Mesothelial cell of epicardium (in vitro differentiated cells): Measurements from ENCODE around the gene SUPT4H1. TPM values are rescaled to one million over a fixed set of nuclear protein-coding genes. Genes with fewer than 3 reads are reported as not detected.
A peak's percentile ranks its signal among the peaks of the same experiment; 100 is the strongest.

ENCODE experiments used
- DNase-seq, 2 experiments: peaks; one replicate each; pipeline ENCODE4 v3.0.0; 2021; ENCODE audit warnings: low spot score in 2 of 2; ENCODE audit not compliant: unreplicated experiment in 2 of 2
- H3K27ac Mint-ChIP-seq: 2 replicates; pipeline ENCODE4 v1.8.0; 2021; ENCODE audit warnings: mixed read lengths
- H3K27me3 Mint-ChIP-seq: 2 replicates; pipeline ENCODE4 v1.8.0; 2021; ENCODE audit warnings: low read depth, mixed read lengths
- H3K36me3 Mint-ChIP-seq: 2 replicates; pipeline ENCODE4 v1.8.0; 2021; ENCODE audit warnings: mixed read lengths
- H3K4me1 Mint-ChIP-seq: 2 replicates; pipeline ENCODE4 v1.8.0; 2021; ENCODE audit warnings: mixed read lengths
- H3K4me3 Mint-ChIP-seq: 2 replicates; pipeline ENCODE4 v1.8.0; 2021; ENCODE audit warnings: mild to moderate bottlenecking, moderate library complexity, mixed read lengths
- H3K9me3 Mint-ChIP-seq: 2 replicates; pipeline ENCODE4 v1.8.0; 2021; ENCODE audit warnings: mixed read lengths
- total RNA-seq: library from RNA; stranded (reverse); gene quantifications from 3 replicates; pipeline ENCODE4 v1.2.1, GENCODE V29; 2021
- TF ChIP-seq, protein P1 (sequence below): fragments of 200-600 bp; sonication (generic); IDR thresholded peaks from one replicate; pipeline ENCODE4 v1.5.0; 2021; ENCODE audit warnings: antibody characterized with exemption; ENCODE audit not compliant: unreplicated experiment

The SUPT4H1 gene
- total RNA-seq, 1 donor from 2014 or later, result 76.8 TPM

DNA sequence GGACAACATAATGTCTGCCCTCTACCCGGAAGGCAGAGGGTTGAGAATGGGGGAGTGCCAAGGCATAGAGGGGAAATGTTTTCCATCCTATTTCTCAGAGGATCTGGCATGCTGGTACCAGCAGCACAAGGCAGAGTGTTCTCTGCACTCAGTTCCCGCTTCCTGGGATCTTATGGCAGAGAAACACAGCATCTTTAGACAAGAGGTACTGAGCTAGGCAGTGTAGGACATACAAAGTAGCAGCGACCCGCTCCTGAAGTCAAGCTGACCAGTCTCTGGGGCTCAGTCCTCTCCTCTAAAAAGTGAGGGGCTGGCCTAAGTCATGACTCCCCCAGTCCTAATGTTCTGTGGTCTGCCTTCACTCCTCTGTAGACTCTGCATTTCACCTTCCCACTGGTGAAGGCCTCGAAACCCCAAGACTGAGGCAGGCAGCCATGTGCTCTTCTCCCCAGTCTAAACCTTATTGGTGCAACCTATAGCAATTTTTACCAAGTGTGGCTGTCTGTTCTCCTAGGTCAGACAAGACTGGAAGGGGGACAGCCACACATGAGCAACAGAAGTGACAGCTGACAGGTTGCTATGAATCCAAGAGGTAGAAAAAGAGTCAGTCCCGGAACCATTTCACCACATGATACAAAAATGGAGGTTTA, 12.1 kb downstream of the SUPT4H1 start:
- DNase-seq, result no peak
- peaks cover 40% of the 10 kb centered on the region for H3K4me1 Mint-ChIP-seq
- H3K27me3 Mint-ChIP-seq, result no peaks in the 10 kb centered on the region
- peak overlapping the region; percentile 93 for H3K27ac Mint-ChIP-seq
- H3K4me3 Mint-ChIP-seq, result no peak overlapping the region
- H3K36me3 Mint-ChIP-seq, result peaks cover 9% of the 10 kb centered on the region
- no peaks in the 10 kb centered on the region for H3K9me3 Mint-ChIP-seq
- TF ChIP-seq, protein P1, sequence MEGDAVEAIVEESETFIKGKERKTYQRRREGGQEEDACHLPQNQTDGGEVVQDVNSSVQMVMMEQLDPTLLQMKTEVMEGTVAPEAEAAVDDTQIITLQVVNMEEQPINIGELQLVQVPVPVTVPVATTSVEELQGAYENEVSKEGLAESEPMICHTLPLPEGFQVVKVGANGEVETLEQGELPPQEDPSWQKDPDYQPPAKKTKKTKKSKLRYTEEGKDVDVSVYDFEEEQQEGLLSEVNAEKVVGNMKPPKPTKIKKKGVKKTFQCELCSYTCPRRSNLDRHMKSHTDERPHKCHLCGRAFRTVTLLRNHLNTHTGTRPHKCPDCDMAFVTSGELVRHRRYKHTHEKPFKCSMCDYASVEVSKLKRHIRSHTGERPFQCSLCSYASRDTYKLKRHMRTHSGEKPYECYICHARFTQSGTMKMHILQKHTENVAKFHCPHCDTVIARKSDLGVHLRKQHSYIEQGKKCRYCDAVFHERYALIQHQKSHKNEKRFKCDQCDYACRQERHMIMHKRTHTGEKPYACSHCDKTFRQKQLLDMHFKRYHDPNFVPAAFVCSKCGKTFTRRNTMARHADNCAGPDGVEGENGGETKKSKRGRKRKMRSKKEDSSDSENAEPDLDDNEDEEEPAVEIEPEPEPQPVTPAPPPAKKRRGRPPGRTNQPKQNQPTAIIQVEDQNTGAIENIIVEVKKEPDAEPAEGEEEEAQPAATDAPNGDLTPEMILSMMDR, result no peak

DNA sequence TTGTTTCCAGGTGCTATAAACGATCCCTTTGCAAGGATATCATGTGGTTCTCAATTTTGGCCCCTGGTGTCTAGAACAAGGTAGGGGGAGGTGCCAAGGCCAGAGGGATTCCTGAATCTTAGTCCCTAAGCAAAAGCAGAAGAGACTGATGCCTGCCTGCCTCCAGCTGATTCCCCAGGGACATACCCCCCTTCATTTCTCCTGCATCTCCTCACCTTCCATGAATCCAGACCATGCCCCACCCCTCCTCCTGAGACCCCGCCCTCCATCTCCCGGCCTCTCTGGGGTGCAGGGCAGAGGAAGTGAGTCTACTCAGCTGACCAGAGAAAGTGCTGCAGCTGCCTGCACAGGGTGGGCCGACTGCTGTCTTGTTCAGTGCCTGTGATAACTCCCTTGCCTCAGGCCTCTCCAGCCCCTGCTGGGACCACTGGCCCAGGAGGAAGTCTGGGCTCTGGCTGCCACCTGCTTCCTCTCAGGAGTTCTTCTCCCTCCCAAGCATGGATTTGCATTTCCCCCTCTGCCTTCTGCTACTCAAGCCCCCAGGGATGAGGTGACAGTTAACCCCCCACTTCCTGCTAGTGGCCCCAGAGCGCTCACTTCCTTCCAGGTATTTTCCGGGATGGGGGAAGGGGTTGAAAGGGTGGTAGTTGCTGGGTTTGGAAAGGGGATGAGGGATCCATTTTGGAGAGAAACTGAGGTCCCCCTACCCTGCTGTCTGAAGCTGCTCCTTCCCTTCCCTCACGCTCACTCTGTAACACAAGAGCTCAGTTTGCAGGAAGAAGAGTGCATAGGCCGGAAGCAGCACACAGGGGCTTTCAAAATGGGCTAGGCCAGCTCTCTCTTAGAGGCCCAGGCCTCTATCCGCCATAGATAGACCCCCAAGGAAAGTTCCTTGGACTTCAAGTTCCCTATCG, 12.9 kb downstream of the SUPT4H1 start:
- no peak for DNase-seq
- H3K27ac Mint-ChIP-seq, result peak overlapping the region; percentile 93
- H3K36me3 Mint-ChIP-seq, result peaks cover 7% of the 10 kb centered on the region
- TF ChIP-seq, protein P1, result no peak
- no peaks in the 10 kb centered on the region for H3K9me3 Mint-ChIP-seq
- no peak overlapping the region for H3K4me3 Mint-ChIP-seq
- H3K4me1 Mint-ChIP-seq, result peaks cover 40% of the 10 kb centered on the region
- H3K27me3 Mint-ChIP-seq, result no peaks in the 10 kb centered on the region

DNA sequence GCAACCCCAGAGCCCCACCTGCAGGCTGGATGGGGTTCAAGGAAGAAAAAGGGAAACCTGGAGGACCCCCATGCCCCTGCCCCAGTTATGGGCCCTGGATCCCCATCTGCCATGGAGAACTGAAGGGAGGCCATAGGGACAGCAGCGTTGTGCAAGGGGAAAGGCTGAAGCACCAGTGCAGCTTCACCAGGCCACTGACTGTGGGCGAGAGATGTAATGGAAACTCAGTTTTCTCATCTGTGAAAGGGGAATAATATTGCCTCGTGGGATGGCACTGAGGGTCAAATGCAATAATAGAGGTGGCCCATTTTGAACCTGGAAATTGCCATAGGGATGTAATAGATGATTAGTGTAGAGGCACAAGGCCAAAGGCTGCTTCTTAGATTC, 13.6 kb downstream of the SUPT4H1 start:
- no peaks in the 10 kb centered on the region for H3K27me3 Mint-ChIP-seq
- H3K4me1 Mint-ChIP-seq, result peaks cover 40% of the 10 kb centered on the region
- no peak overlapping the region for H3K4me3 Mint-ChIP-seq
- TF ChIP-seq, protein P1, result no peak
- peaks cover 5% of the 10 kb centered on the region for H3K36me3 Mint-ChIP-seq
- DNase-seq, result no peak
- H3K27ac Mint-ChIP-seq, result peak overlapping the region; percentile 93
- no peaks in the 10 kb centered on the region for H3K9me3 Mint-ChIP-seq

DNA sequence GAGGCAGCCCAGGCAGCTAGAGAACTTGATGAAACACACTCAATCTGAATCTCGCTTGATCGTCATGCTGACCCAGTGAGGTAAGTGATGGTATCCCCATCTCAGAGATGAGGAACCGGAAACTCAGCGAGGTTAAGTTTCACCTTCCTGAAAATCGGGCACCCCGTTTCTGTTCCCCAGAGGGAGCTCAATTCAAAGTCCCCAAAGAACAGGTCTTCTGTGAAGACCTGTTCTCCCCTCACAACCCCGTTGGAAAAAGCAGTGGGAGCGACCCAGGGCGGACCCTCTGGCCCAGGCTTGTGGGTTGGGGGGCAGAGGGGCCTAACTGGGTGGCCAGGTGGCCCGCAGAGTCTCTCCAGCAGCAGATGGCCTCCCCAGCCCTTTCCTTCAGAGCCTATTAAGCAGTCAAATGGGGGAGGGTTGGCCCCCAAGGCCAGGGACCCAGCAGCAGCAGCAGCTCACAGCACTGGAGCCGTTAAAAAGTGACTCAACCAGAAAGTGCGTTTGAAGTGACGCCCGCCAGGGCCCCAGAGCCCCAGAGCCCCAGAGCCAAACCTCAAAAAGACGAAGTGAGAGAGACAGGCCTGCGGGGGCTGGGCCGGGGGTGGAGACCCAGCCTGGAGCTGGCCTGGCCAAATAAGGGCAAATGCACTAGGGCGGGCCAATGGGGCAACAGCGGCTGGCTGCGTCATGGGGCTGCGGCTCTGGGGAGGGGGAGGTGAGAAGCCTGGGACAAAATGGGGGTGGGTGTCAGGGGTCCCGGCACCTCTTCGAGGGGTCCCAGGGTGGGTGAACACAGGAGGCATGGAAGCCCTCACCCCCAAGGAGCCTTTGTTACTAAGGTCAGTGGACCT, 14.2 kb downstream of the SUPT4H1 start:
- peak in 1 of 2 experiments; percentile 65 for DNase-seq
- peak overlapping the region; percentile 93 for H3K27ac Mint-ChIP-seq
- no peaks in the 10 kb centered on the region for H3K9me3 Mint-ChIP-seq
- TF ChIP-seq, protein P1, result no peak
- peaks cover 3% of the 10 kb centered on the region for H3K36me3 Mint-ChIP-seq
- H3K4me3 Mint-ChIP-seq, result no peak overlapping the region
- peaks cover 40% of the 10 kb centered on the region for H3K4me1 Mint-ChIP-seq
- no peaks in the 10 kb centered on the region for H3K27me3 Mint-ChIP-seq

DNA sequence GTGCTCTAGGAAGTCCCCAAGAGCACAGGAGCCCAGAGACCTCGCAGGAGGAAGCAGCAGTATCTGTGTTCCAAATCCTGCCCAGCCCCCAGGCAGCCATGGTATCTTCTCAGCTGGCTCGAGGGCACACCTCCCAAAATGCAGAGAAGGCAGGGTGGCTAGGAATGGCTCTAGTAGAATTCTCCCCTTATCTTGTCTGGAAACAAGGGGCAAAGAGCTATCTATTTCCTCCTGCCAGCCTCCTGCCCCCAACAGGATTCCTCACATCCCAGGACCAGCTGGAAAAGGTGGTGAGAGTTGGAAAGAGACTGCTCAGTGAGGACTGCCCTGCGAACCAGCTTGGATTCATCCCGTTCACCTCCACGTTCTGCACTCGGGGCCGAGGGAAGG, 14.8 kb downstream of the SUPT4H1 start:
- peak overlapping the region; percentile 93 for H3K27ac Mint-ChIP-seq
- no peaks in the 10 kb centered on the region for H3K9me3 Mint-ChIP-seq
- H3K27me3 Mint-ChIP-seq, result no peaks in the 10 kb centered on the region
- TF ChIP-seq, protein P1, result no peak
- DNase-seq, result no peak
- H3K4me1 Mint-ChIP-seq, result peaks cover 40% of the 10 kb centered on the region
- H3K4me3 Mint-ChIP-seq, result no peak overlapping the region
- peaks cover 3% of the 10 kb centered on the region for H3K36me3 Mint-ChIP-seq
